Measurements from ENCODE around the gene ARGLU1. TPM values are rescaled to one million over a fixed set of nuclear protein-coding genes. Genes with fewer than 3 reads are reported as not detected.
A peak's percentile ranks its signal among the peaks of the same experiment; 100 is the strongest.

Gene ARGLU1
- total and polyA plus RNA-seq, 7 donors: 23.2 to 43.5 (median 23.9) TPM

DNA sequence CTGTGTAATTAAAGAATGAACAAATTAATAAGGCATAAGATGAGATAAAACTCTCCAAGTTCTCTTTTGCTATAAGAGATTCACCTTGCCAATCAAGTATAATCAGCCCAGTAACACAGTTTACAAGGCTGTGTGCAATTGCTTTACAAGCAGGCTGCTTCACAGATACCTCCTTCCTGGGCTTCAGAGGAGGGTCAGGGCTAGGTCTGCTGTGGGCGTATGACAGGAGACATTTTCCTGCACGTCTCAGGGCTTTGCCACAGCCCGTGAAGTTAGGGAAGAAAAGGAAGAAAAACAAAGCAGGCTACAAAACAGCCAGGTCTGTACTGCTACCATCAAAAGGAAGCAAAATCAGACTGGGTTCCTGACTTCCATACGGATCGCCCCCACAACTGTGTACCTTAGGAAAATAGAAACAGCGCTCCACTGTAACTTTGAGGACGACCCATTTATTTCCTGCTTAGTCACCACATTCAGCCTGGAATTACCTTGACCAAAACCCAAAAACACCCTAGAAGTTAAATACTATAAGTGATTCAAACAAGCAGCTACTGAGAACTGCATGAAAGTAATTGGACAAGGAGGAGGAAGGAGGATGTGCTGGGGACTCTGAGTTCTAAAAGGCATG, 44.9 kb downstream of the ARGLU1 start:
- Histone ChIP-seq H3K4me1 (peaks cover 14% of the 10 kb centered on the region), H3K9me3 (no peaks in the 10 kb centered on the region), H3K36me3 (ENCODE audit: insufficient read depth in 1 of 2, low read depth in 1 of 2) (no peaks in the 10 kb centered on the region), H3K4me3 (no peak overlapping the region), H3K27ac (no peak overlapping the region), H3K27me3 (ENCODE audit: insufficient read depth in 3 of 3, low read length in 2 of 3) (no peaks in the 10 kb centered on the region)
- DNase-seq (no peak), ATAC-seq (no peak)
- WGBS, 3 donors: 78 to 80% (median 79%) methylated on average over 7 of the region's 7 CpGs
- intact Hi-C loops (cut with DNase I): loop anchor here in 1 of 2 donors (2.0 kb wide), 1 partner anchor 26 kb away; no protein-coding TSS in a partner anchor
- TF ChIP-seq, protein P1, sequence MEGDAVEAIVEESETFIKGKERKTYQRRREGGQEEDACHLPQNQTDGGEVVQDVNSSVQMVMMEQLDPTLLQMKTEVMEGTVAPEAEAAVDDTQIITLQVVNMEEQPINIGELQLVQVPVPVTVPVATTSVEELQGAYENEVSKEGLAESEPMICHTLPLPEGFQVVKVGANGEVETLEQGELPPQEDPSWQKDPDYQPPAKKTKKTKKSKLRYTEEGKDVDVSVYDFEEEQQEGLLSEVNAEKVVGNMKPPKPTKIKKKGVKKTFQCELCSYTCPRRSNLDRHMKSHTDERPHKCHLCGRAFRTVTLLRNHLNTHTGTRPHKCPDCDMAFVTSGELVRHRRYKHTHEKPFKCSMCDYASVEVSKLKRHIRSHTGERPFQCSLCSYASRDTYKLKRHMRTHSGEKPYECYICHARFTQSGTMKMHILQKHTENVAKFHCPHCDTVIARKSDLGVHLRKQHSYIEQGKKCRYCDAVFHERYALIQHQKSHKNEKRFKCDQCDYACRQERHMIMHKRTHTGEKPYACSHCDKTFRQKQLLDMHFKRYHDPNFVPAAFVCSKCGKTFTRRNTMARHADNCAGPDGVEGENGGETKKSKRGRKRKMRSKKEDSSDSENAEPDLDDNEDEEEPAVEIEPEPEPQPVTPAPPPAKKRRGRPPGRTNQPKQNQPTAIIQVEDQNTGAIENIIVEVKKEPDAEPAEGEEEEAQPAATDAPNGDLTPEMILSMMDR (IDR thresholded peaks at IDR 0.05): no peak

DNA sequence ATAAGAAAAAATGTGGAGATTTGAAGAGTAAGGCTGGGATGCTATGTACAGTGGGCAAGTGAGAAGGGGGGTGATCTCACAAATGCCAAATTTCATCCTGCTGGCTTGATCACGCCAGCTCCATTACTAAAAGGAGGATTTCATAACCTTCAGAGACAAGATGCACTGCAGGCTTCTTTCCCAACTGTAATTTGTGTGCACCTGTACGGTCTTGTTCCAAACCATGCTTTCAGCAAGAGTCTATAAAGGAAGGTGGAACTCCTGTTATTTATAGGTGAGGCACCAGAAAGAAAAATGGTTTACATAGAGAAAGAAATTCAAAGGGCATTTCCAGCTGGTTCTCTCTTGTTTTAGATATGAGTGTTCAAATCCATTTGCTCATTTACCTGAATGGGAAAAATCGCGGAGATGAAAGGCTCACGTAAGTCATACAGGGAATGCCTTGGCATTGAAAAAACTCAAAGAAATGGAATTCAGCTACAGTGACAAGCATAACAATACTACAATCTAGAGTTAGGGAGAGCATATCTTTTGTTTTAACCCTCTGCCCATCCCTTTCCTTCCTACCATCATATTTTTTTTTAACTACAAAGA, 45.7 kb downstream of the ARGLU1 start:
- no peak for ATAC-seq
- no peak for DNase-seq
- TF ChIP-seq, protein P1 (IDR thresholded peaks at IDR 0.05): no peak
- intact Hi-C loops (cut with DNase I): loop anchor here in 1 of 2 donors (2.0 kb wide), 1 partner anchor 25 kb away; no protein-coding TSS in a partner anchor
- H3K4me1 ChIP-seq: peaks cover 14% of the 10 kb centered on the region
- no peaks in the 10 kb centered on the region for H3K9me3 ChIP-seq
- 74 to 86% (median 85%) methylated on average over 5 of the region's 5 CpGs for WGBS, 3 donors
- H3K36me3 ChIP-seq (ENCODE audit: insufficient read depth in 1 of 2, low read depth in 1 of 2): no peaks in the 10 kb centered on the region
- no peak overlapping the region for H3K4me3 ChIP-seq
- H3K27me3 ChIP-seq (ENCODE audit: insufficient read depth in 3 of 3, low read length in 2 of 3): no peaks in the 10 kb centered on the region
- no peak overlapping the region for H3K27ac ChIP-seq

DNA sequence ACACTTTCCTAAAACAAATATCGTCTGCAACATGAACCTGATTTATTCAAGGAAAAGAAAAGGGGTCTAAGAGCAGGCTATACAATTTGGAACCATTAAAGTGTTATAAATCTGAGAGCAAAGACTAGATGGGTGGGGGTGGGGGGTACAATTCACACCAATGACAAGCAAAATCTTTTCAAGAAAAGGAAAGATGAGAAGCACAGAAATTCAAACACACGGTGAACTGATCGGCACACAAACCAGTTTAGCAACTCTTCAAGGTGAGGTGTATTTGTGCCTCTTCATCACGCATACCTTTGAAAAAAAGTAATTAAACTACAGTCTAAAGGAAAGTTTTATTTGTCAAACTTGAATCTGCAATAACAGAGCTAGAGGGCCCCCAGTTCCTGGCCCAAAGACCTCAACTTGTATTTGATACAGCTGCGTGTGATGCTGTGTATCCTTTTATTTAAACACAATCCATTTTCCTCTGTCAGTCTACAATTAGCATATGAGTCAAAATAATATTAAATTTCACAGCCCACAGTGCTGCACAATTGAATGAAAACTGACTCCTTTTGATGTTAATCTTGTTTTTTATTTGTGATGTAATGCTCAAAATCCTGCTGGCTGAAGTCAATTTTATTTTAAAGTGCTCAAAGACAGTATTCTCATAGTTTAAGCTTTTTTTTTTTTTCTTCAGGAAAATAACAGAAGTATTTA, 46.7 kb downstream of the ARGLU1 start:
- intact Hi-C loops (cut with DNase I): no loop called here
- WGBS, 3 donors: 55 to 65% (median 60%) methylated on average over 5 of the region's 5 CpGs

DNA sequence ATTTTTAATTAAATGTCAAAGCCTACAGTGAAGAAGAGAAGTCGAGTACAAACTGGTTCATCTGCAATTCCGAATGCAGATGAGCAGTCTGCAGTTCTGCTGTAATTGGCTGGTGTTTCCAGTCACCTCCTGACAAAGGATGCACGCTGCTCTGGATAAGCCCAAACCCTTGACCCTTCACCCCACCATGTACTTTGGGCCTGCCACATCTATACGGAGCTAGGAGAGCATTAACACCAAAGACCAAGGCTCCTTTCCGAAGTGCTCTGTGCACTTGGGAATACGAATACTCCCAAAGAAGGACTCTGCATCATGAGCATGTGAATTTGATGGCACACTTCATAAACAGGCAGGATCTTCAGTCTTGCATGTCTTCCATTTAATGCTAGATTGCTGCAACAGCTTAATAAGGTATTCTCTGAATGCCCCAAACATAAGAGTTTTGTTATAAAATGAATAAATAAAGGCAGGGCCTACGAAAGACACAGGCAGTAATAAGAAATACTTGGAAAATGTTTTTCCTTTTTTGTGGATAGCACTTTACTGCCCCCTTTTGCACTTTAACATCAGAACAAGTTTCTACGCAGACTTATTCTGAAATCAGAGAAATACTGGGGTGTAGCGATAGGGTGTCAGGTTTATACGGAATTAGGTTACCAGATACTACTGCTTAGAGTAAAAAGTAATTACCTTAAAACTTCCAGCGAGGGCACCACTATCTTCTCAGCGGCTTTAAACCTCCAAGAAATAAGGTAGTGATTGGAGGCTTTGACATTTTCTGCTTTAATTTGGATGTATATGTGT, 47.5 kb downstream of the ARGLU1 start:
- TF ChIP-seq, protein P1 (IDR thresholded peaks at IDR 0.05): peak; percentile 35
- Histone ChIP-seq H3K27me3 (ENCODE audit: insufficient read depth in 3 of 3, low read length in 2 of 3) (no peaks in the 10 kb centered on the region), H3K4me3 (no peak overlapping the region), H3K27ac (no peak overlapping the region), H3K4me1 (peaks cover 14% of the 10 kb centered on the region), H3K36me3 (ENCODE audit: insufficient read depth in 1 of 2, low read depth in 1 of 2) (no peaks in the 10 kb centered on the region), H3K9me3 (no peaks in the 10 kb centered on the region)
- WGBS, 3 donors: 61 to 71% (median 70%) methylated on average over 12 of the region's 12 CpGs
- intact Hi-C loops (cut with DNase I): no loop called here
- DNase-seq (no peak), ATAC-seq (no peak)

More for the DNA sequence above, 46.7 kb downstream of the ARGLU1 start:
- Histone ChIP-seq H3K9me3 (no peaks in the 10 kb centered on the region), H3K27ac (no peak overlapping the region), H3K4me3 (no peak overlapping the region), H3K27me3 (ENCODE audit: insufficient read depth in 3 of 3, low read length in 2 of 3) (no peaks in the 10 kb centered on the region), H3K4me1 (peaks cover 14% of the 10 kb centered on the region), H3K36me3 (ENCODE audit: insufficient read depth in 1 of 2, low read depth in 1 of 2) (no peaks in the 10 kb centered on the region)
- TF ChIP-seq, protein P1 (IDR thresholded peaks at IDR 0.05): no peak
- no peak for DNase-seq
- ATAC-seq: peak in 1 of 4 donors; percentile 56

All from psoas muscle (tissue), 8 donors.